Tibial artery (tissue), 4 donors: ENCODE data around the gene PRKG1.

Source experiments
- DNase-seq, 2 donors: peaks; one replicate each; pipeline ENCODE4 v3.0.0-alpha.2; 2019
- H3K27ac ChIP-seq, 2 donors: fragments of 200-600 bp; sonication (generic) in 1 of 2; 1 replicate in 1 of 2; 2 replicates in 1 of 2; pipeline ENCODE4 v1.5.1; 2018 to 2019; ENCODE audit warnings: mild to moderate bottlenecking in 1 of 2
- H3K27me3 ChIP-seq, 2 donors: fragments of 200-600 bp; sonication (generic) in 1 of 2; one replicate each; pipeline versions ENCODE4 v1.5.1 to v1.6.0; 2016 to 2019
- H3K36me3 ChIP-seq, 3 donors: fragments of 200-600 bp; sonication (generic) in 2 of 3; one replicate each; pipeline ENCODE4 v1.5.1; 2016 to 2019; ENCODE audit warnings: mild to moderate bottlenecking in 2 of 3
- H3K4me1 ChIP-seq, 4 donors: fragments of 200-600 bp; sonication (generic) in 2 of 4; 1 replicate in 3 of 4; 2 replicates in 1 of 4; pipeline ENCODE4 v1.5.1; 2016 to 2019
- H3K4me3 ChIP-seq, 2 donors: fragments of 200-600 bp; sonication (generic) in 1 of 2; 1 replicate in 1 of 2; 2 replicates in 1 of 2; pipeline ENCODE4 v1.5.1; 2018 to 2019; ENCODE audit warnings: mild to moderate bottlenecking in 2 of 2
- H3K9me3 ChIP-seq, 3 donors: fragments of 200-600 bp; sonication (generic) in 1 of 3; one replicate each; pipeline ENCODE4 v1.5.1; 2016 to 2019
- intact Hi-C: fragments of 100-400 bp; cut with DNase I; formaldehyde crosslinking; loops from one replicate; pipeline ENCODE4 v1.15.0; 2023; ENCODE audit warnings: low total_unique reads
- TF ChIP-seq, protein P1 (sequence below), 2 experiments: fragments of 200-600 bp in 1 of 2; fragments of 450-650 bp in 1 of 2; IDR thresholded peaks; one replicate each; pipeline ENCODE4 v1.5.1; 2017 to 2019; ENCODE audit warnings: antibody characterized with exemption in 2 of 2, mild to moderate bottlenecking in 1 of 2, moderate library complexity in 1 of 2

Gene PRKG1

DNA sequence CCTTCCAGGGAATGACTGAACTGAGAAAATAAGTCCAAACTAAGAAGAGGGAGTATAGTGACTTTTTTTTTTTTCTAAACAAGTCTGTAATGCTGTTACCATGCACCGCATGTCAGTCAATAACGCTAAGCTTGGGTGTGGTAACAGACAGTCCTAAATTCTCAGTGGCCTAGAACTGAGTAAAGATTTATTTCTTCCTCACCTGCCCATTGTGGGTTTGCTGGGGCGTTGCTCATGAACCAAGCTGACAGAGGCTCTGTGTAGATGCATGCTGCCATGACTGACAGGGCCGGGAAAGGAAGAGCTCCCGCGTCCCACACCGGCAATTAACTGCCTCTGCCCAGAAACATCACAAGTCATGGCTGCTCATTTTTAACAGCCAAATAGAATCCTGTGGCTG is 25.5 kb upstream of the PRKG1 start:
- Histone ChIP-seq H3K4me3 (no peak overlapping the region), H3K27me3 (no peaks in the 10 kb centered on the region), H3K36me3 (no peaks in the 10 kb centered on the region), H3K4me1 (peaks cover 0 to 98% (median 28%) of the 10 kb centered on the region in 4 donors), H3K27ac (peak overlapping the region in 1 of 2 donors; percentile 67), H3K9me3 (no peaks in the 10 kb centered on the region)
- intact Hi-C loops = loop anchor here (5.0 kb wide), 1 partner anchor 36 kb away; no protein-coding TSS in a partner anchor
- DNase-seq = no peak
- TF ChIP-seq, protein P1, sequence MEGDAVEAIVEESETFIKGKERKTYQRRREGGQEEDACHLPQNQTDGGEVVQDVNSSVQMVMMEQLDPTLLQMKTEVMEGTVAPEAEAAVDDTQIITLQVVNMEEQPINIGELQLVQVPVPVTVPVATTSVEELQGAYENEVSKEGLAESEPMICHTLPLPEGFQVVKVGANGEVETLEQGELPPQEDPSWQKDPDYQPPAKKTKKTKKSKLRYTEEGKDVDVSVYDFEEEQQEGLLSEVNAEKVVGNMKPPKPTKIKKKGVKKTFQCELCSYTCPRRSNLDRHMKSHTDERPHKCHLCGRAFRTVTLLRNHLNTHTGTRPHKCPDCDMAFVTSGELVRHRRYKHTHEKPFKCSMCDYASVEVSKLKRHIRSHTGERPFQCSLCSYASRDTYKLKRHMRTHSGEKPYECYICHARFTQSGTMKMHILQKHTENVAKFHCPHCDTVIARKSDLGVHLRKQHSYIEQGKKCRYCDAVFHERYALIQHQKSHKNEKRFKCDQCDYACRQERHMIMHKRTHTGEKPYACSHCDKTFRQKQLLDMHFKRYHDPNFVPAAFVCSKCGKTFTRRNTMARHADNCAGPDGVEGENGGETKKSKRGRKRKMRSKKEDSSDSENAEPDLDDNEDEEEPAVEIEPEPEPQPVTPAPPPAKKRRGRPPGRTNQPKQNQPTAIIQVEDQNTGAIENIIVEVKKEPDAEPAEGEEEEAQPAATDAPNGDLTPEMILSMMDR (IDR thresholded peaks at IDR 0.05) = no peak

DNA sequence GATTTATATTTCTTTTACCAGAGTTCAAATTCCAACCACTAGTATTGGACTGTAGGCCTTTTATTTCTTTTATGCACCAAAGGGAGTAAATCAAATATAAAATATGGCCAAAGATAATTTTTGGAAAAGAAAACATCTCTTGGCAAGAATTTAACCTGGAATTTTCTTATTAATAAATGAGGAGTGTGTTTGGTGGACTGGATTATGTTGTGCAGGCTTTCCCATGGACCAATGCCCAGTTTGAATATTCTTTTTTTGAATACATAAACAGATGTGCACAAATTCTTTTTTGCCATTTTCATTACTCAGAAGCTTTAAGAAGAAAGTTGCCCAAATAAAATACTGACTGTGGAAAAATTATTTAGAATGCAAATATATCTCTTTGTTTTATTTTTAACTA is 22.1 kb upstream of the PRKG1 start:
- Histone ChIP-seq H3K27me3 (no peaks in the 10 kb centered on the region), H3K36me3 (no peaks in the 10 kb centered on the region), H3K9me3 (no peaks in the 10 kb centered on the region), H3K4me3 (no peak overlapping the region), H3K27ac (peak overlapping the region; percentile 52 to 53), H3K4me1 (peaks cover 0 to 80% (median 27%) of the 10 kb centered on the region in 4 donors)
- DNase-seq = no peak
- intact Hi-C loops = no loop called here
- TF ChIP-seq, protein P1 (IDR thresholded peaks at IDR 0.05) = peak in 1 of 2 experiments; percentile 25

DNA sequence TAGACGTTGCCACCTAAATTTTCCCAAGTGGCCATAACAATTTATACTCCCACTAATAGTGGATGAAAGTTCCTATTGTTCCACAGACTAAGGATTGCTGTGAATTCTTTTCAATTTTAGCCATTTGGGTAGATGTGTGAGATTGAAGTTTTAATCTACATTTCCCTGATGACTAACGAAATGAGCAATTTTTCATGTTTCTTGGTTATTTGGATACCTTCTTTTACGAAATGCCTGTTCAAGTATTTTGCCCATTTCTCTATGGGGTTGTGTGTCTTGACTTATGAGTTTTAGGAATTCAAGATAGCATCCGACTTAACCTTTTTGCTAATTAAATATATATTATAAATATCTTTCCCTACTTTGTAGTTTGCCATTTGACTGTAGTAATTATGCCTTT is 16.4 kb upstream of the PRKG1 start:
- TF ChIP-seq, protein P1 (IDR thresholded peaks at IDR 0.05) = no peak
- DNase-seq = no peak
- intact Hi-C loops = no loop called here
- Histone ChIP-seq H3K36me3 (no peaks in the 10 kb centered on the region), H3K4me3 (no peak overlapping the region), H3K27ac (no peak overlapping the region), H3K9me3 (peaks cover 0 to 4% (median 0%) of the 10 kb centered on the region in 3 donors), H3K27me3 (no peaks in the 10 kb centered on the region), H3K4me1 (peaks cover 0 to 23% (median 11%) of the 10 kb centered on the region in 4 donors)

DNA sequence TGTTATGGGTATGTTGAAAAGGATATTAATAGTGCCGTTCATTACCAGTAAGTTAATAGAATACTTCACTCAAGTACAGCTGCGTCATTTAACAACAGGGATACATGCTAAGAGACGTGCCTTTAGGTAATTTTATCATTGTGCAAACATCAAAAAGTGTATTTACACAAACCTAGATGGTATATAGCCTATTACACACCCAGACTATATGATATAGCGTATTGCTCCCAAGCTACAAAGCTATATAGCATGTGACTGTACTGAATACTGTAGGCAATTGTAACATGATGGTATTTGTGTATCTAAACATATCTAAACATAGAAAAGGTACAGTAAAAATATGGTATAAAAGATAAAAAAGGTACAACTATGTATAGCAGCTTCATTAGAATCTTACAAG is 11.1 kb upstream of the PRKG1 start:
- Histone ChIP-seq H3K36me3 (no peaks in the 10 kb centered on the region), H3K9me3 (peaks cover 0 to 2% (median 0%) of the 10 kb centered on the region in 3 donors), H3K27me3 (no peaks in the 10 kb centered on the region), H3K4me1 (peaks cover 0 to 35% (median 3%) of the 10 kb centered on the region in 4 donors), H3K4me3 (no peak overlapping the region), H3K27ac (no peak overlapping the region)
- TF ChIP-seq, protein P1 (IDR thresholded peaks at IDR 0.05) = no peak
- intact Hi-C loops = loop anchor here (10.0 kb wide), 1 partner anchor 1152 kb away; no protein-coding TSS in a partner anchor
- no peak for DNase-seq

DNA sequence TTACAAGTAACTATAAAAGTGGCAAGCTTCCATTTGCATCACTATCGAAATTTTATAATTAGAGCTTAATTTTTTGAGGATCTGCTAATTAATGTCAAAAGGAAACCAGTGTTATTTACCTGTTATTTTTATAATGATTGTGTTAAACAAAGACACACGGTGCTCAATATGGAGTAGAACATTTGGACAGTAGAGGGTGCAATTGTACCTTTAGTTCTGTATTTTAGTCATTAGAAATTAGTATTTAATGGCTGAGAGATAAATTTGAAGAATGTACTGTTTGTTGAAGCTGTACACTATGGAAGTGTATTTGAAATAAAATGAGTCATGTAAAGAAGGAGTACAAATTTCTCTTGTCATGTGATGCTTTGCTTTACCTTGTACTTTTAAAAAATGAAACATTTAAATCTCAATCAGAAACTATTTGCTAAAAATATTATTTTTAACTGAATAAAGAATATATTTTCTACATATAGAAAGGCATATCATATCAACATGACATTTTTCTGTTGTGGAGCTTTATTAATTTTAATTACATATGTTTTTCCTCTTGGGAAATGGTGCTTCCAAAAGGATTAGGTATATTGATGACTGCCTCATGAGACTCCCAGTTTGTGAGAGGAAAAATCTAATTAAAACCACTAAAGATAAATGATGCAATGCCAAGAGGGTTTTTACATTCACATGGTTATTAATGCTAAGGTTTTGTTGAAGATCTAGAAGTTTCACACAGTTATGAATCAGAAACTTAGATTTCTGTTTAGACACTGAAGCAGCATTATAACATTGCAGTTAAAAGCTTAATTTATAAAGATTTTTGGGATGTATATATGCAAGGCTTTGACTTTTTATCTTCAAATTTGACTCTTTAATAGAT is 10.4 kb upstream of the PRKG1 start:
- Histone ChIP-seq H3K4me3 (no peak overlapping the region), H3K4me1 (peaks cover 0 to 43% (median 4%) of the 10 kb centered on the region in 4 donors), H3K27ac (no peak overlapping the region), H3K36me3 (no peaks in the 10 kb centered on the region), H3K27me3 (no peaks in the 10 kb centered on the region), H3K9me3 (no peaks in the 10 kb centered on the region)
- intact Hi-C loops = loop anchor here (10.0 kb wide), 1 partner anchor 1151 kb away; no protein-coding TSS in a partner anchor
- no peak for DNase-seq
- TF ChIP-seq, protein P1 (IDR thresholded peaks at IDR 0.05) = peak; percentile 50 to 53
